ENCODE results near the gene TDRD12. TPM values are rescaled to one million over a fixed set of nuclear protein-coding genes. Genes with fewer than 3 reads are reported as not detected.

Gene TDRD12
- polyA plus RNA-seq, 1 donor: 0.63 TPM

DNA sequence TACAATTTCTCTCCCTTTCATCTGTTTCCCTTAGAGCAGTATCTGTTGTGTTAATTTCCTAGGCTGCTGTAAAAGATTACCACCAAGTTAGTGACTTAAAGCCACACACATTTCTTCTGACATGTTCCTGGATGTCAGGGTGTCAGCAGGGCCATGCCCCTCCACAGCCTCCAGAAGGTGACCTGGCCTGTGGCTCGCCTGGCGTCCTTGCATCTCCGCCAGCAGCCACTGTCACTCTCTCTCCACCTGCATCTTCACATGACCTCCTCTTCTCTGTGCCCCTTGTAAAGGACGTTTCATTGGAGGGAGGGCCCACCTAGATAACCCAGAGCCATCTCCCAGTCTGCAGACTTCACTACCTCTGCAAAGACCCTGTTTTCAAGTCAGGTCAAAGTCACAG lies 88.7 kb downstream of the TDRD12 start:
- no peak for DNase-seq (ENCODE audit: low read depth)

DNA sequence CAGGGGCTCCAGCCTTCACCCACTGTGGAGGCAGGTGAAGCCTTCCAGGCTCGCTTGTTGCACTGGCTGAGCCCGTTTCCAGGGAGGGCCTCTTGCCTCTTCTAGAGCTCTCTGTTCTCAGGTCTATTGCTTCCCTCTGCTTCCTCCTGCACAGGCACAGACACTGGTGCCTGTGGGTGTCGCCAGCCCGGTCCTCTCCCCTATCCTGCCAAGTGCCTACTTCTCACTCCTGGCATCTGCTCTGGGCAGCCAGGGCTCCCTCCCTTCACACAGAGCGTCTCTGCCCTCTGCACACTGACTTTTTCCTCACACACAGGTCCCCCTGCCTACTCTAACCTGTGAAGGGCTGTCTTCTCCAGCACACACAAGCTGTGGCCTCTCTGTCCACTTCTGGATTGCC lies 89.7 kb downstream of the TDRD12 start:
- no peak for DNase-seq (ENCODE audit: low read depth)

DNA sequence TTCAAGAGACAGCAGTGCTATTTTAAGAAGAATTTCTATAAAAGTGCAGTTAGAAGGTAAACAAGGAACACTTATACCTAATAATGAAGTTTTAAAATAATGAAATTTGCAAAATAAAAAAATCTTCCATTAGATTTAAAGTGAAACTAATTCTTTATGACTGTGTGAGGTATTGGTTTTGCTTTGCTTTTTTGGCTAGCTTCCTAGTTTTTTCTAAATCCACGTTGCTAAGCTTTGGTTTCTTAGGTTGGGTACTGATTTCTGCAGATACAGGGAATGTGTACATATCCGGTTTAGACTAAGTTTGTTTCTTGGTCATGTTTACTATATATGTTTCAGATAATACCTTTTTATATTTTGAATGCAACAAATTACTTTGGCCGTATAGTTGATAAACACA lies 90.2 kb downstream of the TDRD12 start:
- no peak for DNase-seq (ENCODE audit: low read depth)

DNA sequence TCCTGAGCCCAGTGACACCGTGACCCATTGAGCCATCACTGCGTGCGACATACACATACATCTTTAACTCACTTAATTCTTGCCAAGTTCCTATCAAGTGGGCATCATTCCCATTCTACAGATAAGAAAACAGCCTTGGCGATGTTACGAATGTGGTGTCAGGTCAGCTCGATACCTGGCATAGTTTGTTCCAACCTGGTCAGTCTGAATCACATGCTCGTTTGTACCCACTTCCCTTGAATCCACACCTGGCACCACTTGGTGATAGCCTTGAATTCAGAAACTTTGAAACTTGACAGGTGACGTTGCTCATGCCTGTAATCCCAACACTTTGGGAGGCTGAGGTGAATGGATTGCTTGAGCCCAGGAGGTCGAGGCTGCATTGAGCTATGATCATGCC lies 90.9 kb downstream of the TDRD12 start:
- no peak for DNase-seq (ENCODE audit: low read depth)

DNA sequence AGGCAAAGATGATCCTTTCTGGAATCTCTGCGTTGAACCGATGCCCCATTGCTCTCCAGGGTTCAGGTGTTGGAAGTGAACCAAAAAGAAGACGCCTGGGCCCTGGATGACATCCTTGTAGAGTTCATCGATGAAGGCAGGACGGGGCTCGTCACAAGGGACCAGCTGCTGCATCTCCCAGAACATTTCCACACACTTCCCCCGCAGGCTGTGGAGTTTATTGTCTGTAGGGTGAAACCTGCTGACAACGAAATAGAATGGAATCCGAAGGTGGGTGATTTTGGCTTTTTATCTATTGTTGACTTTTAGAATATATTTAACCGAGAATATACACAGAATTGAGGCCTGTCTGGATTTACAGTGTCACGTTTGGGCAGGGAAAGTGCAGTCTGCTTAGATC lies 91.6 kb downstream of the TDRD12 start:
- DNase-seq (ENCODE audit: low read depth): no peak

DNA sequence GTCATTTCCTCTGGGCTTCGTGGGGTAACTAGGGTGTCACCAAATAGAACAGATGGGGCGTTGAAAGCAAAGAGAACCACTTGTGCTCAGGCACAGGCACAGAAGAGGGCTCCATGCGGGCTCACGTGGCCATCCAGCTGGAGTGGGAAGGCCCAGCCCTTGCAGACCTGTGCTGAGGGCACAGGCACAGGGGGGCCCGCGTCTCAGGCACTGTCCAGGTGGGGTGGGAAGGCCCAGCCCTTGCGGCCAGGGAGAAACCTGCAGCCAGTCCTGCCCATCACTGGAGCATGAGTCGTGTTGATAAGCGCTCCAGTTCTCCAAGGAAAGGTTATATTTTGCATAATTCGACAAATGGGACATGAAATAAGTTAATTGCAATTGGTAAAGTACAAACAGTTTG lies 92.5 kb downstream of the TDRD12 start:
- no peak for DNase-seq (ENCODE audit: low read depth)

DNA sequence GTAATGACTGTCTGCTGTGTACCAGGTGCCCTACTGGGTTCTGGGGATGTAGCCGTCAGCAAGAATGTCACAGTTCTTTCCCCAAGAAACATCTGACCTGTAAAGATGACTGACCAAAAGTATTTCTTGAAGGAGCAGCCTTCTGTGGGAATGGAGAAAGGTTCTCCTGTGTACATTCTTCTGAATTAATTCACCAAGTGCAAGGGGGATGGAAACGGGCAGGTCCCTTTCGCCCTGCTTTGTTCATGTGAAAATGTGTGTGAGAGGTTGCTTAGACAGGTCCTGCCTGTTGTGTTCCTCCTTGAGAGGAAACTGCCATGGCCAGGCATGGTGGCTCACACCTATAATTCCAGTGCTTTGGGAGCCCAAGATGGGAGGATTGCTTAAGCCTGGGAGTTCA lies 93.0 kb downstream of the TDRD12 start:
- DNase-seq (ENCODE audit: low read depth): no peak

DNA sequence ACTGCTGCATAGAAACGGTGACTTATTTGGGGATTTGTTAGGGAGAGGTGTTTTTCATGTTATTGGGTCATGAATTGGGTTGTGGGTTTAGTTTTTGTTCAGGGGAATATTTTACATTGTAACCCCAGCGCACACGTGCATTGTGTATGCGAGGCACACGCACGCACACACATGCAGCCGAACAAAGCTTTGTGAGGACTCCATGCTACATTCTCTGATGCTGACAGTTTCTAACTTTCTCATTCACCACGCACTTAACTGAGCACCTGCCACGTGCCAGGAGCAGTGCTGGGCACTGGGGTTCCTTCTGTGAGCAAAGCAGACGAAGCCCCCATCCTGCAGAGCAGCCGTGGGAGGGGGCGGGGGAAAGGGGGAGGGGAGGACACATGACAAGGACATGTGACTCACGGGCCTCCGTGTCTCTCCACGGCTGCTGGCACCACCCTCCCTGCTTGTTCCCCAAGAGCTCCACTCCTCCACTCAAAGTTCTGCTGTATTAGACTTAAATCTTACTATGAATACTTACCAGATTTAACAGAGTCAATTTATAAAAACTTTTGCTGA lies 94.4 kb downstream of the TDRD12 start:
- no peak for DNase-seq (ENCODE audit: low read depth)

DNA sequence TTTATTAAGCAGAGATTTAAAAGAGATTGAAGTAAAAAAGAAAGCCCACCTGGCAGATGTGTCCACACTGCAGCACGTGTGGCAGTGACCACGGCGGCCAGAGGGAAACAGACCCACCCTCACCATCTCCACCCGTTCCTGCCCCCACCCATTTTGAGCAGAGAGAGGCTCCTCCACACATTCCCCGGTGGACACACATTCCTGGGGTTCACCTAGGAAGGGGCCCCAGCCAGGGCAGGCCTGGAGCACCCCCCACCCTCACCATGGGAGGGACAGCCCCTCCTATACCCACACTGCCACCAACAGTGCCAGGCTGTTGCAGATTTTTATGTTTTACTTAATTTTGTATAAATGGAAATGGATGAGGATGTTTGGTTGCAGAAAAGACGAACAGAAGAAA lies 95.1 kb downstream of the TDRD12 start:
- no peak for DNase-seq (ENCODE audit: low read depth)

DNA sequence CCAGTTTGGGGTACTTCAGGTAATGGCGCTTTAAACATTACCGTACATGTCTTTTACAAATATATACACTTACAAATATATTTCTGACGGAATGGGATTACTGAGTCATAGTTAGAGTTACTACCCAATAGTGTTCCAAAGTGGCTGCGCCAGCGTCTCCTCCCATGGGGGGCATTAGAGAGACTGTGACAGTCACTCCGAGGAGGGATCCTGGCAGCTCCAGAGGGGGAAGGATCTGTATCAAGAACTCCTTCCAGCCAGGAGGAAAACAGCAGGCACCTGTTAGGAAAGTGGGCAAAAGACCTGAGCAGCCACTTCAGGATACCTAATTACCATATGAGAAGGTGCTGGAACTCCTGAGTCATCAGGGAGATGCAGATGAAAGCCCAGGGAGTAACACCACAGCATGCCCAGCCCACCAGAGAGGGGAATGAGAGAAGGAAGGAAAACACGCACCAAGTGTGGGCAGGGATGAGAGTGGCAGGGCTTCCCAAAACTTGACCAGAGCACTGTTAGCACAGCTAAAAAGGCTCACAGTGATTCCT lies 97.1 kb downstream of the TDRD12 start:
- DNase-seq (ENCODE audit: low read depth): no peak

DNA sequence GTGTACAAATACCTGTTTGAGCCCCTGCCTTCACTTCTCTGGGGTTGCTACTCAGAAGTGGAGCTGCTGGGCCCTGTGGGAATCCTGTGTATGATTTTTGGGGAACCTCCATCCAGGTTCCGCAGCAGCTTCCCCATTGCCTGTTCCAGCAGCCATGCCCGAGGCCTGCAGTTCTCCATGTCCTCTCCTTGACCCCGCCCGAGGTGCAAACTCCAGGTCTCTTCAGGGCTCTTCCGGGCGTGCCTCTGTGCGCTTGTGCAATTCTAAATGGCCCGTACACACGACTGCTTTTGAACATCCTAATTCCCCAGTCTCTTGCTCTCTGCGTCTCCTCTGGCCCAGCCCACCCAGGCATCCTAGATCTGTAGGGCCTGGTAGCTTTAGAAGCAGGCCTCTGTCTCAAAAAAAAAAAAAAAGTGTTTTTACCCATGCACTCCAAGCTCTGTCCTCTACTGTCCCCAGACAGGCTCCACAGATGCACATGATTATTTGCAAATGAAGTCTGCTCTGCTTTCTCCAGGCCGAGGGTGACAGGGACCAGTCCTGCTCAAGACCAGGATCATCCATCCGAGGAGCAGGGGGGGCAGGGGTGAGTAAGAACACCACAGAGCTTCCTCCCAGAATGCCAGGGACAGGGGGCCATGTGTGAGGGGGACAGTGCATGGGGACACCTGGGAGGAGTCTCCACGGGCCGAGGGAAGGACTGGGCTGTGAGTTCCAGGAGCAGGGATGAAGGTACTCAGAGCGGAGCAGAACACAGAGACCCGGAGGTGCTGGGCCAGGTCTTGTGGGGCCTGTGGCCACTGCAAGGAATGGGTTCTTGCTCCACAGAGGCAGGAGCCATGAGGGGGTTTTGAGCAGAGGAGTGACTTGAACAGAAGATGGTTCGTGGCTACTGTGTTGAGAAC lies 98.3 kb downstream of the TDRD12 start:
- no peak for DNase-seq (ENCODE audit: low read depth)

DNA sequence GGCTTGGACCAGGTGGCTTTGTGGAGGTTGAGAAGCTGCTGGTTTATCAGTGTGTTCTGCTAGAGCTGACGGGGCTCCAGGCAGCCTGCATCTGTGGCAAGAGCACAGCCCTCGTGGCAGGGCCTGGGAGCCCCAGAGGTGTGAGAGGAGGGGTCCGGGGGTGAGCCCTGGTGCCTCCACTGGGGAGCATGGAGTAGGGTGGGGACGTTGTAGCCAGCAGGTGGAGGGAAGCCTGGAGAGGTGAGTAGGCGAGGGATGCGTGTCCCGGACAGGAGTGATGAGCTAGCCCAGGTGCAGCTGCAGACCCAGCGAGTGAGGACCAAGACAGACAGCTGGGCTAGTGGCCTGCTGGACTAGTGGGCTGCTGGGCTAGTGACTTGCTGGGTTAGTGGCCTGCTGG lies 99.0 kb downstream of the TDRD12 start:
- no peak for DNase-seq (ENCODE audit: low read depth)

DNA sequence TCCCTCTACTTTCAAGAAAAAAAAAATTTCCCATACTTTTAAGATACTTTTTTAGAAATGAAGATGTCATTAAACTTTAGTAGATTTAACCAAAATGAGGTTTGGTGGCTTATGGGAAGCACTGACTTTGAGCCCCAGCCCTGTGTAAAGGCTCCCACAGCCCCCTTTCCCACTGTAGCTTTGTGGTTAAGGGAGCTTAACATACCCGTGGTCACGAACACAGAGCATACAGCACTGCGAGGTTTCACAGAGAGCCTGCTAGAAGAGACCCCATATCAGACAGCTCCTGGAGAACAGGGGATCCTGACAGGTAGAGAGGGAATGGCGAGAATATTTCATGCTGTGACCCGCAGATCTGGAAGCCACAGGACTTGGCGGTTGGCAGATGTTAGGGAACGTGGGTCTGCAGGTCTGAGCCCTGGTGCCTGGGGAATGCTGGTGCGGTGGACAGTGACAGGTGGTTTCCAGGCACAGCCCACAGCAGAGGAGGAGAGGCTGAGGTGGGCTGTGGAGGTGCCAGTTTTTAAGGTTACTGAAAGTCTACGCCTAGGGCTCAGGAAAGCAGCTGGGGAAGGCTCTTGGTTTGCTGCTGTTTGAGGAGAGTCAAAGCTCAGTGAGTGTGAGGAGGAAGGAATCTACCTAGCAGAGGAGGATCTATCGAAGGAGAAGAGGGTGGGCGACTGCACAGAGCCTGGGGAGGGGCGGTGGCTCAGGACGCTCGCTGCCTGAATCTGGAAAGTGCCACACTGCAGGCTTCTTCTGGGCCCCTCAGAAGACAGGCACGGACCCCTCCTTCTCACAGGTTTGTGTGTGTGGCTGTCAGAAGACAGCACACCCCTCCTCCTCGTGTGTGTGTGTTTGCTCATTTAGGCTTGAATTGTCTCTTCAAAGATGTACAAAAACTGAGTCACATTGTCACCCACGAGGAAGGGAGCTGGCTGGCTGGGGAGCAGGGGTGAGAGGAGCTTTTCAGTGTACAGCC lies 100.1 kb downstream of the TDRD12 start:
- no peak for DNase-seq (ENCODE audit: low read depth)

DNA sequence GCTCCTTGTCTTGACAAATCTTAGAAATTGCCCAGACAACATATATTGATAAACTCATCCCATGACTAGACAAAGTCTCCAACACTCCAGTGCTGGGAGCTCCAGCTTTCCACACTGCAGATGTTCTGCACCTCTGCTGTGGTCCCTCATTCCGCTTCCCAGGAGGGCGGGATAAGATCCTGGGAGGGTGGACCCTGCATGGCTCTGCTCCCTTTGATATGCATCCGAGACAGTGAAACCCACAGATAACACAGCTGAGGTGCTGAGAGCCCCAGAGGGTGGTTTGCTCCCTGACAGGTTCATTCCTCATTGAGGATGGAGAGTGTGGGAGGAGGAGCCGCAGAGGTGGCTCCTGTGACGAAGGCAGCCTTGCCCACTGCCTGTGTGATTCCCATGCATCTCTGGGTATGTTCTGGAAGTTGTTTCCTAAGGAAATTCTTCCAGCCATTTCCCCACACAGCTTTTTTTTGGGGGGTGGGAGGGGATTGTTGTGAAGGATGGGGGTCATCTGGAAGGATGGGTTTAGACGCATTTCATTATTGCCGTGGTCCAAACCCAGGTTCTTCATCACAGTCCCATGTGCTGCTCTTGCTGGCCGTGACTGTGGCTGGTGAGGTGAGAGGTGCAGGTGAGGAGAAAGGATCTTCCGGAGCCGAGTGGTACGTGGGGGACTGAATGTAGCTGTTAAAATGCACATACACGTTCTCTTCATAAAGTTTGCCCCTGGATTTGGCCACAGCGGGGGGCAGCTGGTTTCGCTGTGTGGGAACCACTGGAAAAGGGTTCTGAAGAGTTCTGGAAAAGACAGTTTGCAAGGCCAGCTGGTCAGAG lies 103.6 kb downstream of the TDRD12 start:
- DNase-seq (ENCODE audit: low read depth): no peak

DNA sequence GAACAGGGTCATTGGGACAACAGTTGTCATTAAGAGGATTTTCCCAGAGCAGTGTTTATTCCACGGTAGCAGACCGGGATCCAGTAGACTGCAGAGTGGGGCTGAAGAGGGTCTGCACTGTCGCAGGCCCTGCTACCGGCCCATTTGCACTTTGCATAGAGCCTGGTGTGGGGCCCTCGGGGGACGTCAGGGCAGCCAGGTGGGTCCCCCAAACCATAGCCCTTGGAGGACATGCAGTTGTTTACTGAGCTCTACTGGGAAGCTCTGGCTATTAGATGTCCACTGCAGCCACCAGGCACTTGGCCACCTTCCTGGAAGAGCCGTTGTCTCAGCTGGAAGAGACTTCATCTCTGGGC lies 104.2 kb downstream of the TDRD12 start:
- DNase-seq (ENCODE audit: low read depth): no peak

DNA sequence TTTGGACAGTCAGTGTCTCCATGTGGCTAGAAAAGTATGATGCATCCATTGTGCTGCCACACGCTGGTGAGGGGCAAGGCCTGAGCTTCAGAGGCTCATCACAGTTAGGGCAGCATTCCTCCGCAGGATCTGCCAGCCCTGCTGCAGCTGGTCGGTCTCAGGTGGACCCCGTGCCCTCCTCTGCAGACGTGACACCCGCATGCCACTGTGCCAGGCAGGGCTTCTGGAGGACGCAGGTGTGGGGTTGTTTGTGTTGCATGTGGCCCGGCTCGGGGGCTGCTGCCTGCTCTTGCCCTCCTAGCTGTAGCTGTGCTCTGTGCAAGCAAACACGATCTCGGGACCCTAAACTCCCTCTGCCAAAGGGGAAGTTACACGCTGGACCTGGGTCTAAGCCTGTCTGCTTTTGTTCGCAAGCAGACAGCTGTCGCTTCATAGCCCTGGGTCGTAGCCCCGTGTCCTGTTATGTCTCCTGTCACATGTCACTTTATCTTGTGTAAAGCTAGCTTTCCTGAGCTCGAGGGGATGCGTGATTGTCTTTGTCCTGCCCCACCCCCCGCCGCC lies 104.7 kb downstream of the TDRD12 start:
- DNase-seq (ENCODE audit: low read depth): no peak

DNA sequence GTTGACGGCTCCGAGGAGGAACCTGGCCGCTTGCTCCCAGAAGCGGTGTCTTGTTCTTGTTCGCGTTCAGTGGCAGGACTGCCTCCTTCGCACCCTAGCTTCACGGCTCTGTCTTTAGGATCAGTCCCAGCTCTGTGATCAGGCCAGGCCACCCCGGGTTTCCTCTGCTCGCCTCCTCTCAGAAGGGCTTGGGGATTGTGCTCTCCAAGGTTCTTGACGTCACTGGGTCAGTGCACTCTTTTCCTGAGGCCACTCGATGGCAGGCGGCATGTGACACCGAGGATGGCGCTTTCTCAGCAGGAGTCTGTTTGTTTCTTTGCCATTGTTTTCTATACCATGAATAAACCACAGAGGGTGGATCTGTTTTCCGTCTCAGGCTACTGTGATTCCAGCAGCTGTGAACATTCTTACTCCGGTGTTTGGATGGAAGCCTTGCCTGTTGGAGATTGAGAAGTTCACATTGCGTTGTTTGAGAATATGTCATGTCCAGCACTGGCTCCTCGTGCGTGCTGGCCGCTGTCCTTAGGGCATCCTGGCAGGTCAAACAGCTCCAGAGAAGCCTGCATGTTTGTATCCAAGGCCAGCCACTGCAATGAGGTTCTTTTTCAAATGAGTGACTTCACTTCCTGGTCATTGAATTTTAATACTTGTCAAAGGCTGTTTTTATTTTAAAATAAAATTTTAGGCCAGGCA lies 105.5 kb downstream of the TDRD12 start:
- DNase-seq (ENCODE audit: low read depth): no peak

DNA sequence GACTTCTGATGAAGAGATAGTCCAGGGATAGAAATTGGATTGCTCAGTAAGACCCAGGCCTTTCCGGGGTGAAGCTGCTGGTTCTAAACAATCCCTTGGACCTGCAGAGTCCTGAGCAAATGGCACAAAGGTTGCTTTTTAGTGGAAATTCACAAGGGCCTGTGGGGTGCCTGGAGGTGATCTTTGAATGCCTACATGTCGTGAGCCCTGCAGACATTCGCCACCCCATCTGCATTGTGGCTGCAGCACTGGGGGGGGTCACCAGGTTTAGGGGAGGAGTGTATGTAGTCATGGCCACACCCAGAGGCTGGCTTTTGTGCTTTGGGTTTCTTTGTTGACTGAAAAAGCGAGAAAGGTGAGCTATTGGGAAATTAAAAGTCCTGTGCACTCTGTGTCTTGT lies 108.6 kb downstream of the TDRD12 start:
- DNase-seq (ENCODE audit: low read depth): no peak

DNA sequence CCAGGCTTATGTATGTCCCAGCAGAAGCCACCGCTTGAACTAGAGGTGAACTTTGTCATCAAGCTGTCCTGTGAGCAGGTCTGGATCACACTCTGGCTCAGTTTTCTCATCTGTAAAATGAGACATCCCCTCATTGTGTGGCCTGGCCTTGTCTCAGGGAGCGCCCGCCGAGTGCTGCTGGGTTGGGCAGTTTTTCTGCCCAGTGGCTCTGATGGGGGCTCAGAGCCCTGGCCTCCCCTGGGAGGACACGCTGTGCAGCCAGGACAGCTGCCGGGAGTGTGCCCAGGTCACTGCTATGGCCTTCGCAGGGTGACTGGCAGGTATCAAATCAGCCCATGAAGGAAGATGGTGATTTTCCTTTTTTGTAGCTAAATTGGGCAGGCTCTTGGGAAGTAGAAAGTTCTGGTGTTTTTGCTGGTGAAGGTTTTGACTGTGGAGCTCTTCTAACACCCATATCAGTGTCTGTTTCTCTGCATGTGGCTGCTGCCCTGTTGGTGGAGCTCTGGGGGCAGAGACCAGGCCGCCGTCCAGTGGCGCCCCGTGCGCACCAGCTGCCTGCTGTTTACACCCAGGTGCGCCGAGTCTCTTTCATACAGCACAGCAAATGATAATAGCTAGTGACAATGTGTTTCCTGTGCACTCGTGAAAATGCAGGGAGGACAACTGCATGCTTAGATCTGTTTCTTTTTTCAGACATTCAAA lies 109.2 kb downstream of the TDRD12 start:
- no peak for DNase-seq (ENCODE audit: low read depth)

Measured in forelimb muscle (tissue), 1 donor.